GM19438 (cell line): ENCODE results near the gene NOD2.
A peak's percentile ranks its signal among the peaks of the same experiment; 100 is the strongest.

Experiments
- ATAC-seq: cut with Tn5 transposase; IDR thresholded peaks from one replicate; pipeline ENCODE4 v1.9.1; 2021; ENCODE audit warnings: low read depth; ENCODE audit not compliant: unreplicated experiment

Gene NOD2

DNA sequence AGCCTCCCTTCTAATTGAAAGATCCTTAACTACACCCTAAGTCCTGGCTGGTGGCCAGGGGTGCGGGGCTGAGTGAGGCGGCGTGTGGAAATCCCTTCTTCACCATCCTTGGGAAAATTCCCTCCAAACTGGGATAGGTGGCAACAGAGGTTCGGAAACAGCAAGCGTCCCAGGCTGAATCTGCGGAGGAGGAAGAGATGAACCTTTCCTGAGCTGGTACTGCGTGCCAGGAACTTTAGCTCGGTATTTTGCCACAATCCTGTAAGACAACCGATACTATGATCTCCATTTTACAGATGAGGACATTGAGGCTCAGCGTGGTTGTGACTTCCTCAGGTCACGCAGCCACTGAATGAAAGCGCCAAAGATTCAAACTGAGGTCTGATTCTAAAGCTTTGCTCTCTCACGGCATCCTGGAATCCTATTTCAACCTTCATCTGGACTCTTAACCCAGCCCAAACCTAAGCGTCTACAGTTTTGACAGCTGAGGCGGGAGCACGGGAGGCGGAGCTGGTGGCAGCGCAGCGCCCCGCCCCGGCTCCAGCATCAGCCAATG is 47.9 kb downstream of the NOD2 start:
- no peak for ATAC-seq

DNA sequence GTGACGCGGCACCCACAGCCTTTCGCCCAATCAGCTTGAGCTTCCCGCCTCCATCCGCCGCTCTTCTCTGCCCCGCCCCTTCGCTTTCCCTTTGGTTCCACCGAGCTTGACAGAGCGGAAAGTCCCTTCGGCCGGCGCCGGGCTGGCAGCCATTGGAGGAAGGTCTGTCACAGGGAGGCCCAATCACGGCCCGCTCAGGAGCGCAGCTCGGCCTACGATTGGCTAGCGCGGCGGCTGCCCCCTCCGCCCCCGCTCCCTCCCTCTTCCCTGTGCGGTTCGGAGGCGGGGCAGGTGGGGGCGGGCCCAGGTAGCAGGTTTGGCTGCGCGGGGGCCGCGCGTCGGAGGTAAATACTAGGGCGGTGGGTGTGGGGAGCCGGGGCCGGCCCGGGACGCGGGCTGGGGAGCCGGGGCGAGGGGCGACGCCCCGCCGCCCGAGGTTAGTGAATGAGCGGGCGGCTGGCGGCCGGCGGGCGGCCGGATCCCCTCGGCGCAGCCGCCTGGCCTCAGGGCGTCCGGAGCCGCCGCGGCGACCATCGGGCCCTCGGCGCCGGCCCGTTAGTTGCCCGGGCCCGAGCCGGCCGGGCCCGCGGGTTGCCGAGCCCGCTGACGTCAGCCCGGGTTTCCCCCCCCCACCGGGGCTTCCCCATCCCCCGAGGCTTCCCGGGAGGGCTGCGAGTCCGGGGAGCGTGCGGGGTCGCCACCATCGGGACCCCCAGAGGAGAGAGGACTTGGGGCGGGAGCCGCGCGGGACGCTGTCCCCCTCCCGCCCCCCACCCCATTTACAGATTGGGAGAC is 48.6 kb downstream of the NOD2 start, which contains the start of gene CYLD:
CYLD (plus strand) TSS at position 306 of the 795 bp plus-strand sequence. CDS start 7,613 bp downstream, outside the sequence.
- peak; percentile 92 for ATAC-seq

DNA sequence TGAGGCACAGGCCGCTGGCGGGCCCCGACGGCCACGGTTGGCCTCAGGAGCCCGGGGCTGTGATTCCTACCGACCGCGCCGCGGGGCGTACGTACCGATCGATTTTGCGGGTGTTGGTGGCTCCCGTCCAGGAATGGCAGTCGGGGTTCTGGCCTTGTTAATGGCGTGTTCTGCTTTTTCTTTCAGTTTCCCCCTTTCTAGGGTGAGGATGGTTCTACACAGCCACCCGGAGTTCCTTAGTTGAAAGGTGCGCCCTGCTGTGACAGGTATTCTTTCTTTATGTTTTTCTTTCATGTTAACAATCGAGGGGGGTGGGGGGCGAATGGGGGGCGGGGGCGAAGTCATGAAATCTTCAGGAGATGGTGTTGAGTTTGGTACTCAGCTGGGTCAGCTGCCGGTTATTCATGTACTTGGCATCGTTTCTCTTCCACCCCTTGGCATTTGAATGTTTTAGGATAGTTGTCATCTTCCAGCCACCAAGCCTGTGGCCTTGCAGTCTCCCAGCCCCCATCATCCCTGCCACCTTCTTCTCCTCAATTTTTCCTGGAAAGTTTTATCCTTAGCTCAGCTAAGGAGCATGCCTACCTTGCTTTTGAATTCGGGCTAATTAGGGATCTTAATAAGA is 49.3 kb downstream of the NOD2 start:
- no peak for ATAC-seq

DNA sequence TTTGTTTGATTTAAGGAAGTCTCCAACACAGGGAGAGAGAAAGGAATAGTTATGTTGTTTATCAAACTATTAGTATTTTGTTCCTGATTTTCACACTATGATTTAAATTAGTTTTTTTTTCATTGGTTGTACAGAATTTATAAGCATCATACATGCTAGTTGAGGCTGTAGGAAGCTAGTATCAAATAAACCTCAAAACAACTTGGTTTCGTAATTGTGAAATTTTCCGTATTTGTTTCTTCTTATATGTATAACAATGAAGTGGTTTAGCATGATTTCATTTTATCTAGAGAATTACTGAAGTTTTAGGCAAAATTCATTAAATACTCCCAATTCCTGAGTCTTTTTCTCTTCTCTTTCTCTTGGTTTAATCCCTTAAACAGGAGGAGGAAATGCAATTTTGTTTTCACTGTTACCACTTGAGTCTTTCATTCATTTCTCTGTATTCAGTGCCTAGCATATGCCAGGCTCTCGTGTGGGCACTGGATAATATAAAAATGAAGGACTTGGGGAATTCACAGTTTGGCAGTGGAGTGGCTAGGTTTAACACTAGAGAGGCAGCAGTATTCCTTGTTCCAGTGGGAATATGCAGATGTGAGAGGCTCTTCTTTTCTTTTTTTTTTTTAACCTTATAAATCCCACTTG is 50.3 kb downstream of the NOD2 start:
- ATAC-seq: no peak

DNA sequence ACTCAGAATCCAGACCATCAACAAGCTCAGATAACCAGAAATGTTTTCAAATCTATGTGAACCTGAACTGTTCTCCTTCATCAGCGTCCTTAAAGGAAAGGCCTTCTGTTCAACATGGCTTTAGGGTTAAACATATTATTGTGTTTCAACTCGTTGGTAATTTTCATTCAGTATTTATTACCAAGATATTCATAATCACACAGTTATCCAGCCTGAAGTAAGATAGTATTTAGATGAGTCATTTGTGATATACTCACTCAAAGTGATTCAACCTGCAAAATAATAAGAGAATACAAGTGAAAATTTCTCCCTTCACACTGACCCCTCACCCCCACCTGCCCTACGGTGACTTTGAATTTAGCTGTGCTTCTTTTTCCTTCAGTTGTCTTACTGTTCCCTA is 51.5 kb downstream of the NOD2 start:
- no peak for ATAC-seq

DNA sequence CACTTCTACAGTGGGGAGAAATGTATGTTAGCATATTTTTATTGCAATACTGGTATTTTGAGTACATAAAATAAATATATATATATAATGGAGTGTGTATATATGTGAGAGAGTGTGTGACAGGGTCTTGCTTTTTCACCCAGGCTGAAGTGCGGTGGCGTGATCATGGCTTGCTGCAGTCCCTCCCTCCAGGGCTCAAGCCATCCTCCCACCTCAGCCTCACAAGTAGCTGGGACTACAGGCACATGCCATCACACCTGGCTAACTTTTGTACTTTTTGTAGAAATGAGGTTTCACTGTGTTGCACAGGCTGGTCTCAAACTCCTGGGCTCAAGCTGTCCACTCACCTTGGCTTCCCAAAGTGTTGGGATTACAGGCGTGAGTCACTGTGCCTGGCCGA is 52.5 kb downstream of the NOD2 start:
- no peak for ATAC-seq

DNA sequence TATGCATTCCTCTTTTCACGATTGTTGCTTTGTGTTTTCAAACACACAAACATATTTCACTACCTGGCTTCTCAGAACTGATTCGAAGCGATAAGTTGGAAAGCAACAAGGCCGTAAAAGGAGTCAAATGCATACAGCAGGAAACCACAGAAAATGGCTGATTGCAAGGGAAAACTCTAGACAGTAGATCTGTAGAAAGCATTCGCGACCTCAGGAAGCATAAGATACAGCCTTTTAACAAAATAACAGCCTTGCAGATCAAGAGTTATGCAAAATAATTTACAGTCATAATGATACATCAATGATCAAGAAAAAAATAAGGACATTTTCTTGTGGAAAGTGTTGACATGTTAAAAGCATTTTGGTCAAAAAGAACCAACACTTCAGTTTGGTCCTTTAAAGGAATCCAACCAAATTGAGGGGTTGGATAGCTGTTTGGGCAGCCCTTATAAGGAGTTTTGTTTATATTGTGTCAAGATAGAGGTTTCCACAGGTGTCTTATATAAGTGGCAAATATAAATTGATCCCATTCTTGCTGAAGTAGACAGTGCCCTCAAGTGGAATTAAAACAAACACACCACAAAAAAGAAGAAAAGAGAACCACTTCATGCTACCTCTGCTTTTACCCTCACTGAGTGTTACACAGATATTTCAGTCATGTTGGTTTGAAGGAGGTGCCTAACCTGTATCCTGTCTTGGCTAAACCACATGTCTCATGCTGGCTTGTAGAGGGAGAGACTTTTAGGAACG is 54.0 kb downstream of the NOD2 start:
- ATAC-seq: peak; percentile 51

DNA sequence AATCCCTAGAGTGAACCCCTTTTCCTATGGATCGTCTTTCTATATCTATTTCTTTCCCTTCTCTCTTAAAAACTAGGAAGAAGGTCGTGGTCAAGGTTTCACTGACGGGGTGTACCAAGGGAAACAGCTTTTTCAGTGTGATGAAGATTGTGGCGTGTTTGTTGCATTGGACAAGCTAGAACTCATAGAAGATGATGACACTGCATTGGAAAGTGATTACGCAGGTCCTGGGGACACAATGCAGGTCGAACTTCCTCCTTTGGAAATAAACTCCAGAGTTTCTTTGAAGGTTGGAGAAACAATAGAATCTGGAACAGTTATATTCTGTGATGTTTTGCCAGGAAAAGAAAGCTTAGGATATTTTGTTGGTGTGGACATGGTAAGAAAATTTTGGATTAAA is 58.1 kb downstream of the NOD2 start:
- ATAC-seq: no peak

DNA sequence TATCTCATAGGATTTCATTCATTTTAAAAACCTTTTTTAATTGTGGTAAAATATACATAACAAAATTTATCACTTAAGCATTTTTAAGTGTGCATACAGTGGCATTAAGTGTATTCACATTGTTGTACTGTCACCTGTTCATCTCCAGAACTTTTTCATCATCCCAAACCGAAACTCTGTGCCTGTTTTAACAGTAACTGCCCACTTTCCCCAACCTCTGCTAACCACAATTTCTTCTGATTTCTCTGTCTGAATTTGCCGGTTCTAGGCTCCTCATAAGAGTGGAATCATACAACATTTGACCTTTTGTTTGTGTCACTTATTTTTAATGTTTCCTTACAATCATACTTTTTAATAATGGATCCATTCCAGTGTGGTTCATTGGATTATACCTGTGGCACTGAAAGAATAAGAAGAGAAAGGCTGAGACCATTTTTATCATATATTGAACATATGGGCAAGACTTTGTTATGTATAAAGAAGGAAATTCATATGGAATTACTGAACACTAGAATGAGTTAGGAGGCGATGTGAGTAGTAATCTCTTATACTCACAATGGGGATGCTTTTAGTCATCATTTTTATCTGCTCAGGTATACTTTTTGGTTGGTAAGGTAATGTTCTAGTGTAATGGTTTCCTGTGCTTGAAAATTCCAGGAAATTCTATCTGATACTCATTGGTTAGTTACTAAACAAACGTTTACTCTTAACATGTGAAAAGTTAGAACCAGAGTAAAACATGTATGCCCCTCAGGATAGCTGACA is 59.2 kb downstream of the NOD2 start:
- no peak for ATAC-seq

DNA sequence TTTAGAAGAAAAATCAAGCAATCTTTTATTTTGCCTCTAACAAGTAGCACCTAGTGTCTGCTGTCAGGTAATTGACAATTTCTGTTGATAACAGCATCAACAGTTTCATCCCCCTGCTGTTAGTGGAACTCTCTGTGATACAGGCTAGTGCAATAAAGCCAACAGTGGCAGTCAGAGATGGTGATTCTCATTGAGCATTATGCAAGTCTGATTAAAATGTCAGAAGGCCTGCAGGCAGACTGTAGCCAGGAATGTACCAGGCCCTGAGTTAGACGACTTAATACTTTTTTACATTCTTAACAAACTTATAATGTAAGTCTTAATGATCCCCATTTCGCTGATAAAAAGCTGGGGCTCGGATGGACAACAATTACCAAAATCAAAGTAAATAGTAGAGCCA is 63.1 kb downstream of the NOD2 start:
- ATAC-seq: no peak

DNA sequence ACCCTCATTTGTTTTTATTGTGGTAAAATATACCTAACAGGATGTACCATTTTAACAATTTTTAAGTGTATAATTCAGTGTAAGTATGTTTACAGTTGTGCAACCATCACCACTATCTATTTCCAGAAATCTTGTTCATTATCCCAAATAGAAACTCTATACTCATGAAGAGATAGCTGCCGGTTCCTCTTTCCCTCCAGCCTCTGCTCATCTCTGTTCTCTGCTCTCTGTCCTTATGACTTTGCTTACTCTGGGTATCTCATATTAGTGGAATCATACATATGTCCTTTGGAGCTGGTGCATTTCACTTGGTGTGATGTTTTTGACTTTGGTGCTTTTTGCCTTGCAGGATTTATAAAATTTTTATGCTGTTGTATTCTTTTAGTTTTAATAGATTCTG is 67.9 kb downstream of the NOD2 start:
- no peak for ATAC-seq

DNA sequence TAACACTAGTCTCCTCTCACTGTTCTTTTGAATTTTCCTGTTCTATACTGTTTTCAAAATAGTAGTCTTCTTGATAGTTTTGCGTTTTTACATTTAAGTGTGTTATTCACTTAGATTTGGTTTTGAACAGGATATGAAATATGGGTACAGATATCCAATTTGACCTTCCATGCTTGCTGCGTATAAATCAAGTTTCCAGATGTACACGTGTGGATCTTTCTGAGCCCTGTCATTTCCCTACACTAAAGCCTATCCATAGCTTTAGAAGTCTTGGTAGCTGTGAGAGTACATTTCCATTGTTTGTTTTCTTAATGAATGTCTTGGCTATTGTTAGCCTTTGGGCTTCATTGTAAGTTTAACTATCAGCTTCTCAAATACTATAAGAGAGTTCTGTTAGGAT is 68.8 kb downstream of the NOD2 start:
- ATAC-seq: no peak

DNA sequence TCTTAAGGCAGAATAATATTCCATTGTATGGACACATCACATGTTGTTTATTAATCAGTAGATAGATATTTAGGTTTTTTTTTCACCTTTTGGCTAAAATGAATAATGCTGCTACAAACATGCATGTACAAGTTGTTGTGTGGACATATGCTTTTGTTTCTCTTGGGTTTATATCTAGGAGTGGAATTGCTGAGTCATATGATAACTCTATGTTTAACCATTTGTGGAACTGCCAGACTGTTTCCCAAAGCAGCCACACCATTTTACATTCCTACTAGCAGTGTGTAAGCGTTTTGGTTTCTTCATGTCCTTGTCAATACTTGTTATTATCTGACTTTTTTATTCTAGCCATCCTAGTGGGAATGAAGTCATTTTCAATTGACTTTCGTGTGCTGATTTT is 69.8 kb downstream of the NOD2 start:
- ATAC-seq: no peak

DNA sequence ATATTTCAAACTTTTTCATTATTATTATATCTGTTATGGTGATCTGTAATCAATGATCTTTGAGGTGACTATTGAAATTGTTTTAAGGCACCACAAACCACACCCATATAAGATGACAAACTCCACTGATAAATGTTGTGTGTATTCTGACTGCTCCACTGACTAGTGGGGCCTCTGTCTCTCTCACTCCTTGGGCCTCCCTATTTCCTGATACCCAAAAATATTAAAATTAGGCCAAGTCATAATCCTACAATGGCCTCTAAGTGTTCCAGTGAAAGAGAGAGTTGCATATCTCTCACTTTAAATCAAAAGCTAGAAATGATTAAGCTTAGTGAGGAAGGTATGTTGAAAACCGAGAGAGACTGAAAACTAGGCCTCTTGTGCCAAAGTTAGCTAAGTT is 71.9 kb downstream of the NOD2 start:
- ATAC-seq: no peak

DNA sequence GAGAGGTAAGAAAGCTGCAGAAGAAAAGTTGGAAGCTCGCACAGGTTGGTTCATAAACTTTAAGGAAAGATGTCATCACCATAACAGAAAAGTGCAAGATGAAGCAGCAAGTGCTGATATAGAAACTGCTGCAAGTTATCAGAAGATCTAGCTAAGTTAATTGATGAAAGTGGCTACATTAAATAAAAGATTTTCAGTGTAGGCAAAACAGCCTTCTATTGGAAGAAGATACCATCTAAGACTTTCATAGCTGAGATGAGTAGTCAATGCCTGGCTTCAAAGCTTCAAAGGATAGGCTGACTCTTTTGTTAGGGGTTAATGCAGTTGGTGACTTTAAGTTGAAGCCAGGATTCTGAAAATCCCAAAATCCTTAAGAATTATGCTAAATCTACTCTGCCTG is 72.5 kb downstream of the NOD2 start:
- no peak for ATAC-seq

DNA sequence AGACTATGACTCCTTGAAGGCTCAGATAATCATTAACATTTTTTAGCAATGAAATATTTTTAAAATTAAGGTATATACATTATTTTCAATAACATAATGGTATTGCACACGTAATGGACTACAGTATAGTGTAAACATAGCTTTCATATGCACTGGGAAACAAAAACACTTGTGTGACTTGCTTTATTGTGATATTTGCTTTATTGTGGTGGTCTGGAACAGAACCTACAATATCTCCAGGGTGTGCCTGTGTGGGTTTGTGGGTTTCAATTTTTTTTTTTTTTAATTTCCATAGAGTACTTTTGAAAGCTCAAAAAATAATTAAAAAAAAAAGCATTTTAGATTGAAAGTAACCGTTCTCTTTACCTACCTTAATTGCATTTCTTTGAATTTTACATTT is 73.8 kb downstream of the NOD2 start:
- ATAC-seq: no peak

DNA sequence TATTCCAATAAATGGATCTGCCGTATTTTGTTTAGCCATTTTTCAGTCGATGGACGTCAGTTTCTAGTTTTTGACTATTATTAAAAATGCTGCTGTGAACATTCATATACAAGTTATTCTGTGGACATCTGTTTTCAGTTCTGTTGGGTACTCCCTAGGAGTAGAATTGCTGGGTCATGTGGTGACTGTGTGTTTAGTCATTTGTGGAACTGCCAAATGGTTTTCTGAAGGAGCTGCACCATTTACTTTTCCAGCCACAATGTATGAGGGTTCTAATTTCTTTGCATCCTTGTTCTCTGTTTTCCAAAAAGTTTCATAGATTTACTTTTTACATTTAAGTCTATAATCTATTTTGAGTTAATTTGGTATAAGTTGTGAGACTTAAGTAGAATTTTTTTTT is 78.0 kb downstream of the NOD2 start:
- ATAC-seq: no peak

DNA sequence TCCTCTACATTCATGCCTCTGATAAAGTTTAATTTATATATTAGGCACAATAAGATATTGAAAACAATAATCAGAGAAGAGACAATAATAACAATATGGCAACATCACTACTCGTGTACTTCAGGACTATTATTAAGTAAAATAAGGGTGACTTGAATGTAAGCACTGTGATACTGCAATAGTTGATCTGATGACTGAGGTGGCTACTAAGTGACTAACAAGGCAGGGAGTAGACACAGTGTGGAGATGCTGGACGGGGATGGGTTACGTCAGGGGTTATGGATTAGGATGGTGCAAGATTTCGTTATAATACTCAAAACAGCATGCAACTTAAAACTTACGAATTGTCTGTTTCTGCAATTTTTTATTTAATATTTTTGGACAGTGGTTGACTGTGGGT is 81.0 kb downstream of the NOD2 start:
- ATAC-seq: no peak

DNA sequence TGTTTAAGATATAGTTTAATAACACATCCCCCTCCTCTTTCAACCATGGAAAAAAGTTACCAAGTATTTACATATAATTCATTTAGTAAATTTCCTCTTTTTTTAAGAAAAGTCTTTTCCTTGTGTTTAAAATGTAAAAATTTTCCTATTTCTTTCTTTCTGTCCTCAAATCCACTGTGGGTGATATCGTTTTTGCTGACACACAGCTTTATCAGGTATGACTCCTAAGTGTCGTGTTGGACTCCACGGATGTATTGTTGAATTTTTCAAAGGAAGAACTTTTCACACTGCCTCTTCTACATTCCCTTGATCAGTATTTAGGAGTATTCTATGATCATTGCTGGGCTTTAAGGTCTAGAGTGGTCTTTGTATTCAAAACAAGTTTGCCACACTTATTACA is 81.6 kb downstream of the NOD2 start:
- no peak for ATAC-seq

DNA sequence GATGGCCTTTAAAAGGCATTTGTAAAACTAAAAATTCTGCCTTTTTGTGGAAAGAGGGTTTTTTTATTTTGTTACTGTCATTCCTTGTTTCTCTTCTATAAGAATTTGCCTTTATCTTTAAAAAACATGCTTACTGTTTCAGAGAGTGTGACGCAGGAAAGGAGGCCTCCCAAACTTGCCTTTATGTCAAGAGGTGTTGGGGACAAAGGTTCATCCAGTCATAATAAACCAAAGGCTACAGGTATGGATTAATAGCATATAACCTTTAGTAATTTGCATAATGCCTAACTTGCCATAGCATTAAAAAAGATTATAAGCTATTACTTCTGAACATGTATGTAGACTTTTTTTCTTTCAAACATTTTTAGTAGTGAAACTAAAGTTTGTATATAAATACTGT is 82.6 kb downstream of the NOD2 start:
- no peak for ATAC-seq
